Measurements from ENCODE around the gene LIN28A. TPM values are rescaled to one million over a fixed set of nuclear protein-coding genes. Genes with fewer than 3 reads are reported as not detected.

The LIN28A gene
- total RNA-seq, 1 donor from 2014 or later, result not detected

DNA sequence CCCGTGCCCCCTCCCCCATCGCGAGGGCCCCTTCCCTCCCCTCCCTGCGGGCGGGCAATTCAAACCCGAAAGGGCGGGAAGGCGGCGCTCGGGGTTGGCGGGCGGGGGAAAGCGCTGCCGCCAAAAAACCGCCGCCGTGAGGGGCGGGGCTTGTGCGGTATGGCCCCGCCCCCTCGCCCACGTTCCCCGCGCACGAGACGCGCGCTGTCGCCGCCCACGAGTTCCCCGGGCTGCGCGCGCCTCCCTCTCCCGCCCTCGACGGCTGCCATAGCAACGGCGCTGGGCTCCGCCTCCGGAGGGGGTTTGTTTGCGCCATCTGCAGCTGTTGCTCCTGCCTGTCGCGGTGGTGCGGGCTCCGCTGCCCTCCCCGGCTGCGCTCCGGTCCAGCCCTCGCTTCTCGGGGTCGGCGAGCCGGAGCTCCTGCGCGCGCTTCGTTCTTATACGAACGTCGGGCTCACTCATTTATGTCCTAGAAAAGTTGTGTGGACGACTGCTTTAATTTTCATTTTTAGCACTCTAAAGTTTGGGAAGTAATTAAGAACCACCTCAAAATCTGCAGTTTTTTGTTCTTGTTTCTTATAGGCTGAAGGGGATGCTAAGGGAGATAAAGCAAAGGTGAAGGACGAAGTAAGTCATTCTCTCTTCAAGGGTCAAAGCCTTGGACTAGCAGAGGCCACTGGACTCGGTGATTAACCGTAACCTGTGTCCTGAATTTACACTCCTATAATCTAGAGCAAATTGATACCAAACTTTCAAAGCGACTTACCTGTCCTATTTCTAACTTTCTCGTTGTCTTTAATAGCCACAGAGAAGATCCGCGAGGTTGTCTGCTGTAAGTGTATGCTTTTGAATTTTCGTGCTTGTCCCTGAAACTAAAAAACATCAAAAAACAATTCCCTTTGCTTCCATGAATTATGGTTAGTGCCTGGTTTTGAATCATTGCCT, 62.6 kb downstream of the LIN28A start:
- H3K36me3 ChIP-seq (ENCODE audit: control insufficient read depth, insufficient read depth, low read length), result peaks cover 4% of the 10 kb centered on the region

DNA sequence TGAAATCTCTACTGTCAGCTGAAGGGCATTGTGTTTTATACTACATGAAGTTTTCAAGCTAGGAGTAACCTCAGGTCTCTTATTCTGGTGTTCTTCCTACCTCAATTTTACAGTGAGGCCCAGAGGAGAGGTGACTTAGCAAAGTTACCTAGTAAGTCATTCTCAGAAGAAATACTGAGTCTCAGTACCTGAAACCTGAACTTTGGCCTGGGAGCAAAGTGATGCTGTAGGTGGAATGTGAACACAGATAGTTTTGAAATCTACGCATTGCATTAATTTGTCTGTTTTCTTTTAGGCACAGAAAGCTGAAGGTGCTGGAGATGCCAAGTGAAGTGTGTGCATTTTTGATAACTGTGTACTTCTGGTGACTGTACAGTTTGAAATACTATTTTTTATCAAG, 64.2 kb downstream of the LIN28A start:
- Histone ChIP-seq H3K4me3 (ENCODE audit: low read depth, low read length) (no peak overlapping the region), H3K27me3 (ENCODE audit: control insufficient read depth, insufficient read depth, low read length) (no peaks in the 10 kb centered on the region), H3K36me3 (ENCODE audit: control insufficient read depth, insufficient read depth, low read length) (peaks cover 1% of the 10 kb centered on the region)
- DNase-seq (ENCODE audit: low read depth), result no peak
- TF ChIP-seq CTCF (IDR thresholded peaks at IDR 0.05; ENCODE audit: insufficient read depth, low read length, poor library complexity, severe bottlenecking), result no peak

More for the DNA sequence above, 62.6 kb downstream of the LIN28A start:
- Histone ChIP-seq H3K4me3 (ENCODE audit: low read depth, low read length) (peak overlapping the region; percentile 76), H3K27me3 (ENCODE audit: control insufficient read depth, insufficient read depth, low read length) (no peaks in the 10 kb centered on the region)
- DNase-seq (ENCODE audit: low read depth), result peak; percentile 49
- no peak for TF ChIP-seq CTCF (IDR thresholded peaks at IDR 0.05; ENCODE audit: insufficient read depth, low read length, poor library complexity, severe bottlenecking)

DNA sequence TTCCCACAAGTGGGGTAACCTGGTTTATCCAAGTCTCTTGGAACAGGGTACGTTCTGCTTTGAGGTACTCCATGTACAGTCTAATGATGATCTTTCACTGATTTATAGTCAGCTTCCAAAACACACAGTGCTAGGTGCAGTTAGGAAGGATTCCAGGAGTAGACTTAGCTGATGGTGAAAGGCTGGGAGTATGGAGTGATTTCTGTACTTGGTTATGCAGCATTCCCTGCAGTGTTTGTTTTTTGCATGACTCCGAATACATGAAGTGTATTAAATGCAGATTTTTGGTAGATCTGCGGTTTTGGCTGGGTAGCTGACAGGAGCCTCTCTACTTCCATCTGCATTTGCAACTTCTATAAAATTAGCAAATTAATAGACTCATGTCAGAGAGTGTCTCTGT, 65.4 kb downstream of the LIN28A start:
- no peak for TF ChIP-seq CTCF (IDR thresholded peaks at IDR 0.05; ENCODE audit: insufficient read depth, low read length, poor library complexity, severe bottlenecking)
- Histone ChIP-seq H3K4me3 (ENCODE audit: low read depth, low read length) (no peak overlapping the region), H3K36me3 (ENCODE audit: control insufficient read depth, insufficient read depth, low read length) (peaks cover 1% of the 10 kb centered on the region), H3K27me3 (ENCODE audit: control insufficient read depth, insufficient read depth, low read length) (no peaks in the 10 kb centered on the region)
- no peak for DNase-seq (ENCODE audit: low read depth)

GRCh38 chr1:26476958-26477357, 66.3 kb downstream of the LIN28A start:
- TF ChIP-seq CTCF (IDR thresholded peaks at IDR 0.05; ENCODE audit: insufficient read depth, low read length, poor library complexity, severe bottlenecking), result no peak
- Histone ChIP-seq H3K36me3 (ENCODE audit: control insufficient read depth, insufficient read depth, low read length) (peaks cover 1% of the 10 kb centered on the region), H3K27me3 (ENCODE audit: control insufficient read depth, insufficient read depth, low read length) (no peaks in the 10 kb centered on the region), H3K4me3 (ENCODE audit: low read depth, low read length) (no peak overlapping the region)
- DNase-seq (ENCODE audit: low read depth), result no peak

DNA sequence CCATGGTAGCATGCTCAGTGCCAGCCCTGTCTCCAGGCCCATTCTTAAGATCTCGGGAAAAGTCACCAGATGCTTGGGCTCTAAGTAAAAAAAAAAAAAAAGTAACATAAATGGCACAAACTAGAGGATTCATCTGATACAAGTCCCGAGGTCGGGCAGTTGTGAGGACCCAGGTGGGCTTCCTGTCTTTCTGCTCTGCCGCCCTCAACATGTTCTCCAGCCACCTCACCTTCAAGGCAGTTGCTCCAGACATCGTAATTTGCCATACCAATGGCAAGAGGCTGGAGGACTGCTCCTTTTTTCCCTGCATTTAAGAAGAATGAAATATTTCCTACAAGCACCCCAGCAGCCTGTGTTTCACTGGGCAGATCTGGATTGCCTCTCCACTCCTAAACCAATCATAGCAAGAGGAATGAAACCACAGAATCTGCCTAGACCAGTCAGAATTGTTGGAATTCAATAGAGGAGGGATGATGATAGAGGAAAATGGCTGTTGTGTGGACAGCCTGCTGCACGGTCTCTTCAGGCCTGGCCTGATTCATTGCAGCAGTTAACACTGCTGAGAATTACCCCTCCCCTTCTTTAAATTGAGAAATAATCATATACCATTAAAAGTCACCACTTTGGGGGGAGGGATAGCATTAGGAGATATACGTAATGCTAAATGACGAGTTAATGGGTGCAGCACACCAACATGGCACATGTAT, 67.0 kb downstream of the LIN28A start:
- no peaks in the 10 kb centered on the region for H3K27me3 ChIP-seq (ENCODE audit: control insufficient read depth, insufficient read depth, low read length)
- no peak overlapping the region for H3K4me3 ChIP-seq (ENCODE audit: low read depth, low read length)
- peaks cover 1% of the 10 kb centered on the region for H3K36me3 ChIP-seq (ENCODE audit: control insufficient read depth, insufficient read depth, low read length)
- DNase-seq (ENCODE audit: low read depth), result no peak
- no peak for TF ChIP-seq CTCF (IDR thresholded peaks at IDR 0.05; ENCODE audit: insufficient read depth, low read length, poor library complexity, severe bottlenecking)

All from kidney epithelial cell (primary cell).